ENCODE data around the gene ZBP1.

Gene ZBP1

DNA sequence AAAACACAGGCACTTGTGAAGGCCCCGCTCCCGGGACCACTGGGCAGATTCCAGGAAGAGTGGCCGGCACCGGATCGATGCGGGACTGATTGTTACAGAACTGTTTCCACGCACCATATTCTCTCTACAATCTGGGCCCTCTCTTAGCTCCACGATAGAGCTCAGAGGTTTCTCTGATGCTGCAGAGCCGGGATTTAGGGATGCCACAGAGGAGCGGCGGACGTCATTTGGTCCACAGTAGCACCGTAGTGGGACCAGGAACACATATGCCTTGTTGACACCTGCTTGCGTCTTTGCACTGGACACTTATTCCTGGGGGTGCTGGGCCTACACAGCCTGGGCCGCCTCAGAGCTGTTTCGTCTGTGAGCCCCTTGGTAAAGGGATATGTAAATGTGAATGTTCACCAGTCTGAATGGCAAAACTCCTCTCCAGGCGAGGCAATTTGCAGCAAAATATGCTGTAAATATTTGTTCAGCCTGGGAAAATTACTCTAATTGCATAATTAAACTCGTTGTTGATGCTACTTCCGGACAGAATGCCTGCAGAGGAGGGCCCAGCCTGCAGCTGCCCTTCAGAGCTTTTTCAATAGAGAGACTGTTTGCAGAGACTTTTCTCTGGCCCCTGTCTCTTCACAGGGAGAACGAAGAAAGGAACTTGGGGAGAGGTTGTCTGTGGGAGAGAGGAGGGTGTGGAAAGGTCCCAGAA lies 49.9 kb downstream of the ZBP1 start:
- H4K8ac ChIP-seq (ENCODE audit: low read length): no peak overlapping the region
- no peak overlapping the region for H3K4me3 ChIP-seq (ENCODE audit: insufficient read depth in 1 of 2, low read depth in 1 of 2, low read length in 2 of 2)
- no peak overlapping the region for H3K27ac ChIP-seq (ENCODE audit: low read length, poor library complexity, severe bottlenecking)
- no peak overlapping the region for H2AK5ac ChIP-seq (ENCODE audit: low read length, severe bottlenecking)
- H3K4me1 ChIP-seq (ENCODE audit: control insufficient read depth, insufficient read depth, low read depth, low read length): no peaks in the 10 kb centered on the region
- no peak overlapping the region for H2AFZ ChIP-seq (ENCODE audit: low read depth, low read length)
- no peaks in the 10 kb centered on the region for H3K9me3 ChIP-seq (ENCODE audit: control insufficient read depth, low read length)
- no peak for DNase-seq
- no peak overlapping the region for H2BK120ac ChIP-seq (ENCODE audit: low read depth, low read length)
- no peaks in the 10 kb centered on the region for H3K36me3 ChIP-seq (ENCODE audit: control insufficient read depth in 1 of 2, insufficient read depth in 2 of 2, low read depth in 1 of 2, low read length in 2 of 2)
- no peak overlapping the region for H3K9ac ChIP-seq (ENCODE audit: low read length)
- H3K18ac ChIP-seq (ENCODE audit: low read depth in 1 of 2, low read length in 2 of 2): no peak overlapping the region
- H2BK12ac ChIP-seq (ENCODE audit: low read length in 2 of 2): no peak overlapping the region
- no peak overlapping the region for H3K4ac ChIP-seq (ENCODE audit: low read depth in 1 of 2, low read length in 2 of 2)
- H3K27me3 ChIP-seq (ENCODE audit: control insufficient read depth in 1 of 2, insufficient read depth in 1 of 2, low read length in 2 of 2): peaks cover 43 to 75% of the 10 kb centered on the region in 2 experiments
- H2BK15ac ChIP-seq (ENCODE audit: low read depth, poor library complexity, severe bottlenecking): no peak overlapping the region
- H4K91ac ChIP-seq (ENCODE audit: low read length): no peak overlapping the region
- WGBS: 77% methylated on average over 20 of the region's 20 CpGs
- H3K4me2 ChIP-seq (ENCODE audit: low read length, poor library complexity, severe bottlenecking): no peak overlapping the region
- H3K14ac ChIP-seq (ENCODE audit: low read length in 2 of 2): no peak overlapping the region
- H3K23ac ChIP-seq (ENCODE audit: low read length in 2 of 2): no peak overlapping the region
- H2BK5ac ChIP-seq (ENCODE audit: low read depth, low read length, poor library complexity, severe bottlenecking): no peak overlapping the region
- no peaks in the 10 kb centered on the region for H3K79me1 ChIP-seq (replicated peaks; ENCODE audit: low read length, poor library complexity, severe bottlenecking)

- H3K27ac ChIP-seq (ENCODE audit: low read length, poor library complexity, severe bottlenecking): no peak overlapping the region
- no peak overlapping the region for H2AFZ ChIP-seq (ENCODE audit: low read depth, low read length)
- no peak overlapping the region for H3K14ac ChIP-seq (ENCODE audit: low read length in 2 of 2)
- no peak overlapping the region for H3K9ac ChIP-seq (ENCODE audit: low read length)
- H3K4ac ChIP-seq (ENCODE audit: low read depth in 1 of 2, low read length in 2 of 2): no peak overlapping the region
- no peak overlapping the region for H2BK5ac ChIP-seq (ENCODE audit: low read depth, low read length, poor library complexity, severe bottlenecking)
- no peak for DNase-seq
- no peaks in the 10 kb centered on the region for H3K4me1 ChIP-seq (ENCODE audit: control insufficient read depth, insufficient read depth, low read depth, low read length)
- no peak overlapping the region for H3K23ac ChIP-seq (ENCODE audit: low read length in 2 of 2)
- H4K91ac ChIP-seq (ENCODE audit: low read length): no peak overlapping the region
- H3K4me3 ChIP-seq (ENCODE audit: insufficient read depth in 1 of 2, low read depth in 1 of 2, low read length in 2 of 2): no peak overlapping the region
- peaks cover 36 to 74% of the 10 kb centered on the region in 2 experiments for H3K27me3 ChIP-seq (ENCODE audit: control insufficient read depth in 1 of 2, insufficient read depth in 1 of 2, low read length in 2 of 2)
- no peaks in the 10 kb centered on the region for H3K9me3 ChIP-seq (ENCODE audit: control insufficient read depth, low read length)
- no peak overlapping the region for H4K8ac ChIP-seq (ENCODE audit: low read length)
- H3K36me3 ChIP-seq (ENCODE audit: control insufficient read depth in 1 of 2, insufficient read depth in 2 of 2, low read depth in 1 of 2, low read length in 2 of 2): no peaks in the 10 kb centered on the region
- H3K4me2 ChIP-seq (ENCODE audit: low read length, poor library complexity, severe bottlenecking): no peak overlapping the region
- H2BK15ac ChIP-seq (ENCODE audit: low read depth, poor library complexity, severe bottlenecking): no peak overlapping the region
- H3K18ac ChIP-seq (ENCODE audit: low read depth in 1 of 2, low read length in 2 of 2): no peak overlapping the region
- WGBS: 82% methylated on average over 12 of the region's 12 CpGs
- H2BK12ac ChIP-seq (ENCODE audit: low read length in 2 of 2): no peak overlapping the region
- no peaks in the 10 kb centered on the region for H3K79me1 ChIP-seq (replicated peaks; ENCODE audit: low read length, poor library complexity, severe bottlenecking)
- no peak overlapping the region for H2AK5ac ChIP-seq (ENCODE audit: low read length, severe bottlenecking)
- H2BK120ac ChIP-seq (ENCODE audit: low read depth, low read length): no peak overlapping the region
These were observed 51.3 kb downstream of the ZBP1 start for GRCh38 chr20:57568960-57569359.

GRCh38 chr20:57568088-57568896 lies 51.9 kb downstream of the ZBP1 start:
- Histone ChIP-seq H3K4ac (ENCODE audit: low read depth in 1 of 2, low read length in 2 of 2) (no peak overlapping the region), H3K9ac (ENCODE audit: low read length) (no peak overlapping the region), H3K27ac (ENCODE audit: low read length, poor library complexity, severe bottlenecking) (no peak overlapping the region), H3K79me1 (replicated peaks; ENCODE audit: low read length, poor library complexity, severe bottlenecking) (no peaks in the 10 kb centered on the region), H2BK5ac (ENCODE audit: low read depth, low read length, poor library complexity, severe bottlenecking) (no peak overlapping the region), H2BK12ac (ENCODE audit: low read length in 2 of 2) (no peak overlapping the region), H3K9me3 (ENCODE audit: control insufficient read depth, low read length) (no peaks in the 10 kb centered on the region), H3K18ac (ENCODE audit: low read depth in 1 of 2, low read length in 2 of 2) (no peak overlapping the region), H2AK5ac (ENCODE audit: low read length, severe bottlenecking) (no peak overlapping the region), H2BK15ac (ENCODE audit: low read depth, poor library complexity, severe bottlenecking) (no peak overlapping the region), H3K36me3 (ENCODE audit: control insufficient read depth in 1 of 2, insufficient read depth in 2 of 2, low read depth in 1 of 2, low read length in 2 of 2) (no peaks in the 10 kb centered on the region), H2AFZ (ENCODE audit: low read depth, low read length) (no peak overlapping the region), H3K27me3 (ENCODE audit: control insufficient read depth in 1 of 2, insufficient read depth in 1 of 2, low read length in 2 of 2) (peaks cover 31 to 73% of the 10 kb centered on the region in 2 experiments), H3K14ac (ENCODE audit: low read length in 2 of 2) (no peak overlapping the region), H4K8ac (ENCODE audit: low read length) (no peak overlapping the region), H3K4me3 (ENCODE audit: insufficient read depth in 1 of 2, low read depth in 1 of 2, low read length in 2 of 2) (no peak overlapping the region), H4K91ac (ENCODE audit: low read length) (no peak overlapping the region), H2BK120ac (ENCODE audit: low read depth, low read length) (no peak overlapping the region), H3K4me1 (ENCODE audit: control insufficient read depth, insufficient read depth, low read depth, low read length) (no peaks in the 10 kb centered on the region), H3K23ac (ENCODE audit: low read length in 2 of 2) (no peak overlapping the region), H3K4me2 (ENCODE audit: low read length, poor library complexity, severe bottlenecking) (no peak overlapping the region)
- 69% methylated on average over 13 of the region's 13 CpGs for WGBS
- DNase-seq: no peak

GRCh38 chr20:57567471-57568079 lies 52.7 kb downstream of the ZBP1 start:
- no peak overlapping the region for H2BK5ac ChIP-seq (ENCODE audit: low read depth, low read length, poor library complexity, severe bottlenecking)
- WGBS: 80% methylated on average over 9 of the region's 9 CpGs
- no peak overlapping the region for H4K91ac ChIP-seq (ENCODE audit: low read length)

More at GRCh38 chr20:57567471-57568079, 52.7 kb downstream of the ZBP1 start:
- H3K27me3 ChIP-seq (ENCODE audit: control insufficient read depth in 1 of 2, insufficient read depth in 1 of 2, low read length in 2 of 2): peaks cover 24 to 68% of the 10 kb centered on the region in 2 experiments
- no peaks in the 10 kb centered on the region for H3K4me1 ChIP-seq (ENCODE audit: control insufficient read depth, insufficient read depth, low read depth, low read length)
- H3K9me3 ChIP-seq (ENCODE audit: control insufficient read depth, low read length): no peaks in the 10 kb centered on the region
- no peaks in the 10 kb centered on the region for H3K36me3 ChIP-seq (ENCODE audit: control insufficient read depth in 1 of 2, insufficient read depth in 2 of 2, low read depth in 1 of 2, low read length in 2 of 2)
- no peak overlapping the region for H3K23ac ChIP-seq (ENCODE audit: low read length in 2 of 2)
- H3K4me2 ChIP-seq (ENCODE audit: low read length, poor library complexity, severe bottlenecking): no peak overlapping the region
- DNase-seq: no peak
- H4K8ac ChIP-seq (ENCODE audit: low read length): no peak overlapping the region
- no peak overlapping the region for H2AFZ ChIP-seq (ENCODE audit: low read depth, low read length)
- H3K27ac ChIP-seq (ENCODE audit: low read length, poor library complexity, severe bottlenecking): no peak overlapping the region
- no peaks in the 10 kb centered on the region for H3K79me1 ChIP-seq (replicated peaks; ENCODE audit: low read length, poor library complexity, severe bottlenecking)
- H2BK120ac ChIP-seq (ENCODE audit: low read depth, low read length): no peak overlapping the region
- H3K14ac ChIP-seq (ENCODE audit: low read length in 2 of 2): no peak overlapping the region
- H2BK12ac ChIP-seq (ENCODE audit: low read length in 2 of 2): no peak overlapping the region
- H3K9ac ChIP-seq (ENCODE audit: low read length): no peak overlapping the region
- H2BK15ac ChIP-seq (ENCODE audit: low read depth, poor library complexity, severe bottlenecking): no peak overlapping the region
- H2AK5ac ChIP-seq (ENCODE audit: low read length, severe bottlenecking): no peak overlapping the region
- no peak overlapping the region for H3K18ac ChIP-seq (ENCODE audit: low read depth in 1 of 2, low read length in 2 of 2)
- H3K4ac ChIP-seq (ENCODE audit: low read depth in 1 of 2, low read length in 2 of 2): no peak overlapping the region
- H3K4me3 ChIP-seq (ENCODE audit: insufficient read depth in 1 of 2, low read depth in 1 of 2, low read length in 2 of 2): no peak overlapping the region

Data from mesenchymal stem cell (in vitro differentiated cells and primary cell).